ENCODE measurements around the gene SLC26A2. TPM values are rescaled to one million over a fixed set of nuclear protein-coding genes. Genes with fewer than 3 reads are reported as not detected.
A peak's percentile ranks its signal among the peaks of the same experiment; 100 is the strongest.

Gene SLC26A2
- 7.6 and 9.6 TPM in 2 replicates for total RNA-seq (2013; cell fraction: nucleolus; rRNA removed)
- total RNA-seq (2014; rRNA removed) (6.3 and 7.6 TPM in 2 replicates), total RNA-seq (2014; rRNA removed; fragmentation: Illumina TruSeq; extraction: Trizol) (5.8 and 6.4 TPM in 2 replicates), total RNA-seq (2021) (5.7 and 6.1 TPM in 2 replicates), polyA plus RNA-seq (2011; rRNA removed) (4.3 and 5.9 TPM in 2 replicates), polyA plus RNA-seq (2014; fragmentation: Illumina TruSeq; extraction: Trizol) (5.0 and 6.5 TPM in 2 replicates), polyA plus RNA-seq (2014; fragmentation: Nextera tagmentation; extraction: Ambion mirVana) (1 to 10 TPM; 1.7 to 1.9 TPM), polyA plus RNA-seq (2014; rRNA removed) (2.8 and 2.9 TPM in 2 replicates), polyA plus RNA-seq (2016; fragmentation: Nextera tagmentation; extraction: Ambion mirVana) (1 to 10 TPM; 3.4 to 4.2 TPM), polyA minus RNA-seq (2011; rRNA and poly(A)+ RNA removed) (8.1 and 14.2 TPM in 2 replicates), Bru-seq, nascent RNA (percentile 54 among the genes with signal in this experiment), BruChase-seq, experiment 1, labeled RNA remaining after a 6-hour chase (percentile 54 among the genes with signal in this experiment), BruChase-seq, experiment 2, labeled RNA remaining after a 2-hour chase (percentile 65 among the genes with signal in this experiment)
- 1.3 TPM for polyA plus RNA-seq (2011; ENCODE audit: low read depth)
- polyA plus RNA-seq (2011; cell fraction: cytosol; rRNA removed) = 1.9 and 2.2 TPM in 2 replicates
- polyA plus RNA-seq (2011; cell fraction: nucleus; rRNA removed) = 1.6 and 1.9 TPM in 2 replicates
- polyA plus RNA-seq (2012) = 1.6 TPM in 2 replicates
- polyA minus RNA-seq (2011; cell fraction: cytosol; rRNA and poly(A)+ RNA removed) = 2.5 and 5.2 TPM in 2 replicates
- 2.9 and 3.2 TPM in 2 replicates for polyA minus RNA-seq (2011; cell fraction: nucleus; rRNA and poly(A)+ RNA removed)
- long read RNA-seq, experiment 1, full-length matches to known transcripts = 1 of 1 reads
- long read RNA-seq, experiment 1, partial matches to known transcripts = 0 of 1 reads
- long read RNA-seq, experiment 1, other reads (novel, unspliced or antisense) = 0 of 1 reads
- long read RNA-seq, experiment 2, full-length matches to known transcripts = 9 of 12 reads
- long read RNA-seq, experiment 2, partial matches to known transcripts = 2 of 12 reads
- long read RNA-seq, experiment 2, other reads (novel, unspliced or antisense) = 1 of 12 reads

DNA sequence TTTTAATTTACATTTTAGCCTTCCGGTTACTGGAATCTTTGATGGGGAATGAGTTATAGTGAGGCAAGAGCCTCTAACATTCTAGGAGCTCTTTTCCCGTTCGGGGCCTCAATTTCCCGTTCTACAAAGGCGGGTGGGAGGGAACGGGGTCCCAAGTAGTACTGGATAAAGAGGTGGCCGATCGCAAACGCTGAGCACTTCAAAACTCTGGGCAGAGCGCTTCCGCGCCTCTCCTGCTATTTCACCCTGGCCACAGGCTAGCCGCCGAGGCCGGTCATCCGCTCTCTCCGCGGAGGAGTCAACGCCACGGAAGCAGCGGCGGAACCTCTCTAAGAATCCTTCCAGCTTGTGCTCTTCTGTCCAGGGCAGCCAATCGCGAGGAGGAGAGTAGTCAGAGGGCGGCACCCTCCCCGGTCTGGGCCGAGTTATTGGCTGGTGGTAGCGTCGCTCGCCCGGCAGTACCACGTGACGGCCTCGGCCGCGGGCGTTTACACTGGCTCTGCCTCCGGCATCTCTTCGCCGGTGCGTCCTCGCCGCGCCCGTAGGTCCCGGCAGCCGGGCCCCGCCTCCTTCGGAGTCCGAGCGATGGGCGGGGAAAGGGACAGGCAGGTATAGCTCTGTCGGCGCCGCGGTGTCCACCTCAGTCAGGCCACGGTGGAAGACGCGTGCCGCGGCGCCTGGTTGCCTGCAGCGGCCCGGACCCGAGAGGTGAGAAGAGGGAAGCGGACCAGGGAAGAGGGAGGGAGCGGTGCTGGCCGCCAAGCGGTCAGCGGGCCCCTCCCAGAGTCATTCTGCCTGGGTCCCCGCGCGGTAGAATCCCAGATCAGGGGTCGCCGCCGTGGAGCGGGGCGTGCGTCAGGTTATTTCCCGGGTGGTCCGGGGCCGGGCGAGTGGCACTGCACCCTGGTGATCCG is at the start of gene SLC26A2:
Gene SLC26A2 (plus strand): TSS at position 487 of the 914 bp plus-strand sequence. CDS start 16,895 bp downstream, outside the sequence.
- intact Hi-C loops (cut with micrococcal nuclease; ENCODE audit: unreplicated experiment) = loop anchor here (2.0 to 10.0 kb wide), 2 partner anchors 40 to 226 kb away; partner anchors contain the start of genes HMGXB3, PPARGC1B and TIGD6
- RAD21 ChIA-PET (ENCODE audit: unreplicated experiment) = interaction anchor here (0.6 to 4.7 kb wide), 9 partner anchors 26 to 324 kb away, joined by 3 to 53 read pairs (median 5); no protein-coding TSS in a partner anchor
- Histone ChIP-seq H3K4me2 (ENCODE audit: control insufficient read depth, insufficient read depth) (peak within 1 kb of the TSS; percentile 87), H3K9me3 (replicated peaks; ENCODE audit: control insufficient read depth, insufficient read depth, low read length) (no peaks in the 10 kb centered on the region), H3K27ac (ENCODE audit: control insufficient read depth, insufficient read depth) (peak within 1 kb of the TSS; percentile 70), H4K20me1 (ENCODE audit: control insufficient read depth, insufficient read depth) (no peaks in the 10 kb centered on the region), H3K27me3 (replicated peaks in 1 of 2; ENCODE audit: control insufficient read depth in 2 of 2, insufficient read depth in 2 of 2, low read length in 1 of 2) (no peaks in the 10 kb centered on the region; a peak in 1 of 4 replicates), H3K79me2 (ENCODE audit: control insufficient read depth, insufficient read depth, low read length) (no peaks in the 10 kb centered on the region), H3K4me1 (ENCODE audit: control insufficient read depth, insufficient read depth, low read length) (peaks cover 12% of the 10 kb centered on the region), H2AFZ (ENCODE audit: control insufficient read depth, low read depth, low read length) (peak within 1 kb of the TSS; percentile 72), H3K9ac (ENCODE audit: control insufficient read depth, insufficient read depth, low read length) (peak within 1 kb of the TSS; percentile 78), H3K36me3 (ENCODE audit: control insufficient read depth in 2 of 2, insufficient read depth in 2 of 2, low read length in 1 of 2) (no peaks in the 10 kb centered on the region), H3K4me3 (peak within 1 kb of the TSS; percentile 67)
- WGBS (ENCODE audit: insufficient coverage, insufficient replicate concordance, low lambda C conversion rate, missing lambda C conversion rate) = under 1% methylated on average over 73 of the region's 84 CpGs
- POLR2A ChIA-PET = interaction anchor here (1.0 to 2.1 kb wide), 7 partner anchors 37 to 158 kb away, joined by 3 to 6 read pairs (median 4); partner anchors contain the start of genes HMGXB3 and TIGD6
- DNase-seq (ENCODE audit: low read depth, low spot score) (peak; percentile 93), FAIRE-seq (peak; percentile 95), ATAC-seq (peak; percentile 98)
- in situ Hi-C loops (cut with MboI) = no loop called here
- CTCF ChIA-PET = interaction anchor here (0.7 to 6.6 kb wide), 23 partner anchors 9 to 342 kb away, joined by 3 to 59 read pairs (median 5); no protein-coding TSS in a partner anchor
- BruUV-seq (replicated peaks) = no TSS peak
- SMC1A ChIA-PET (ENCODE audit: uncharacterized antibody, unreplicated experiment) = interaction anchor here (0.7 to 2.9 kb wide), 10 partner anchors 9 to 327 kb away, joined by 3 to 13 read pairs (median 5); no protein-coding TSS in a partner anchor
- TF ChIP-seq SMAD5 (IDR thresholded peaks at IDR 0.05; ENCODE audit: low read depth) = peak; percentile 85; the same call in 1 of the 2 replicates
- no peak for TF ChIP-seq HDAC6 (IDR thresholded peaks at IDR 0.05; ENCODE audit: unreplicated experiment)
- TF ChIP-seq, protein P1, sequence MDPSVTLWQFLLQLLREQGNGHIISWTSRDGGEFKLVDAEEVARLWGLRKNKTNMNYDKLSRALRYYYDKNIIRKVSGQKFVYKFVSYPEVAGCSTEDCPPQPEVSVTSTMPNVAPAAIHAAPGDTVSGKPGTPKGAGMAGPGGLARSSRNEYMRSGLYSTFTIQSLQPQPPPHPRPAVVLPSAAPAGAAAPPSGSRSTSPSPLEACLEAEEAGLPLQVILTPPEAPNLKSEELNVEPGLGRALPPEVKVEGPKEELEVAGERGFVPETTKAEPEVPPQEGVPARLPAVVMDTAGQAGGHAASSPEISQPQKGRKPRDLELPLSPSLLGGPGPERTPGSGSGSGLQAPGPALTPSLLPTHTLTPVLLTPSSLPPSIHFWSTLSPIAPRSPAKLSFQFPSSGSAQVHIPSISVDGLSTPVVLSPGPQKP (IDR thresholded peaks at IDR 0.05; ENCODE audit: low read depth, low read length) = no peak
- no peak for TF ChIP-seq NR2C2 (IDR thresholded peaks at IDR 0.05; ENCODE audit: borderline replicate concordance, control insufficient read depth, insufficient read length, low read depth)
- TF ChIP-seq, protein P2, sequence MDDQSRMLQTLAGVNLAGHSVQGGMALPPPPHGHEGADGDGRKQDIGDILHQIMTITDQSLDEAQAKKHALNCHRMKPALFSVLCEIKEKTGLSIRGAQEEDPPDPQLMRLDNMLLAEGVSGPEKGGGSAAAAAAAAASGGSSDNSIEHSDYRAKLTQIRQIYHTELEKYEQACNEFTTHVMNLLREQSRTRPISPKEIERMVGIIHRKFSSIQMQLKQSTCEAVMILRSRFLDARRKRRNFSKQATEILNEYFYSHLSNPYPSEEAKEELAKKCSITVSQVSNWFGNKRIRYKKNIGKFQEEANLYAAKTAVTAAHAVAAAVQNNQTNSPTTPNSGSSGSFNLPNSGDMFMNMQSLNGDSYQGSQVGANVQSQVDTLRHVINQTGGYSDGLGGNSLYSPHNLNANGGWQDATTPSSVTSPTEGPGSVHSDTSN (IDR thresholded peaks at IDR 0.05; ENCODE audit: insufficient replicate concordance, low read depth, low read length) = peak; percentile 99
- TF ChIP-seq SUZ12 (IDR thresholded peaks at IDR 0.05; ENCODE audit: unreplicated experiment) = no peak
- peak; percentile 83 for TF ChIP-seq POLR2AphosphoS2 (IDR thresholded peaks at IDR 0.05; ENCODE audit: low read depth, low read length)
- 0 out of 2 replicates have a peak, but pooled peaks have one; percentile 85 for TF ChIP-seq RCOR1 (conservative IDR thresholded peaks at IDR 0.05; ENCODE audit: low read depth, low read length)
- peak; percentile 75 for TF ChIP-seq CREB1 (IDR thresholded peaks at IDR 0.05; ENCODE audit: low read depth)
- TF ChIP-seq CHD2 (IDR thresholded peaks at IDR 0.05; ENCODE audit: borderline replicate concordance, low read depth, low read length) = peak; percentile 96
- TF ChIP-seq, protein P3, sequence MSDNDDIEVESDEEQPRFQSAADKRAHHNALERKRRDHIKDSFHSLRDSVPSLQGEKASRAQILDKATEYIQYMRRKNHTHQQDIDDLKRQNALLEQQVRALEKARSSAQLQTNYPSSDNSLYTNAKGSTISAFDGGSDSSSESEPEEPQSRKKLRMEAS (IDR thresholded peaks at IDR 0.05; ENCODE audit: low read depth, low read length) = peak; percentile 92
- TF ChIP-seq SP1 (IDR thresholded peaks at IDR 0.05; ENCODE audit: low read depth, low read length) = peak; percentile 98
- no peak for TF ChIP-seq ZNF274 (IDR thresholded peaks at IDR 0.05; ENCODE audit: insufficient read depth, insufficient read length)
- TF ChIP-seq, protein P4, sequence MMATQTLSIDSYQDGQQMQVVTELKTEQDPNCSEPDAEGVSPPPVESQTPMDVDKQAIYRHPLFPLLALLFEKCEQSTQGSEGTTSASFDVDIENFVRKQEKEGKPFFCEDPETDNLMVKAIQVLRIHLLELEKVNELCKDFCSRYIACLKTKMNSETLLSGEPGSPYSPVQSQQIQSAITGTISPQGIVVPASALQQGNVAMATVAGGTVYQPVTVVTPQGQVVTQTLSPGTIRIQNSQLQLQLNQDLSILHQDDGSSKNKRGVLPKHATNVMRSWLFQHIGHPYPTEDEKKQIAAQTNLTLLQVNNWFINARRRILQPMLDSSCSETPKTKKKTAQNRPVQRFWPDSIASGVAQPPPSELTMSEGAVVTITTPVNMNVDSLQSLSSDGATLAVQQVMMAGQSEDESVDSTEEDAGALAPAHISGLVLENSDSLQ (IDR thresholded peaks at IDR 0.05) = peak; percentile 100
